ENCODE results near the gene EMD.
"Not testable (repeated sequence)": the region's sequence is repeated elsewhere in the genome, so short reads cannot be mapped to it uniquely, and the experiment has no call there.

Gene EMD

GRCh38 chrX:154378799-154379568 is at the start of gene EMD:
Gene EMD (plus strand): TSS chrX:154379295. CDS start chrX:154379485, 190 bp downstream.
- DNase-seq: peak; percentile 98

GRCh38 chrX:154332561-154332960 is 46.5 kb upstream of the EMD start:
- no peak for DNase-seq

- DNase-seq: no peak
Observed at GRCh38 chrX:154333116-154333515, 46.0 kb upstream of the EMD start.

GRCh38 chrX:154333837-154334271 is 45.2 kb upstream of the EMD start:
- no peak for DNase-seq

GRCh38 chrX:154334496-154334895 is 44.6 kb upstream of the EMD start:
- no peak for DNase-seq

GRCh38 chrX:154341399-154342298 is 37.4 kb upstream of the EMD start:
- not testable (repeated sequence) for DNase-seq

- DNase-seq: not testable (repeated sequence)
Observed at GRCh38 chrX:154343063-154343462, 36.0 kb upstream of the EMD start.

- DNase-seq: not testable (repeated sequence)
Observed at GRCh38 chrX:154343620-154344019, 35.5 kb upstream of the EMD start.

GRCh38 chrX:154348114-154348531 is 31.0 kb upstream of the EMD start:
- no peak for DNase-seq

- no peak for DNase-seq
Observed at GRCh38 chrX:154348646-154349358, 30.3 kb upstream of the EMD start.

- no peak for DNase-seq
Observed at GRCh38 chrX:154349359-154349935, 29.6 kb upstream of the EMD start.

GRCh38 chrX:154349979-154350378 is 29.1 kb upstream of the EMD start:
- DNase-seq: no peak

GRCh38 chrX:154350429-154351182 is 28.5 kb upstream of the EMD start:
- no peak for DNase-seq

- no peak for DNase-seq
Observed at GRCh38 chrX:154351183-154352011, 27.7 kb upstream of the EMD start.

GRCh38 chrX:154352012-154352401 is 27.1 kb upstream of the EMD start:
- no peak for DNase-seq

- DNase-seq: no peak
Observed at GRCh38 chrX:154352466-154352865, 26.6 kb upstream of the EMD start.

- DNase-seq: no peak
Observed at GRCh38 chrX:154353172-154353843, 25.8 kb upstream of the EMD start.

GRCh38 chrX:154354013-154354412 is 25.1 kb upstream of the EMD start:
- no peak for DNase-seq

GRCh38 chrX:154354516-154354915 is 24.6 kb upstream of the EMD start:
- no peak for DNase-seq

GRCh38 chrX:154355094-154355775 is 23.9 kb upstream of the EMD start:
- no peak for DNase-seq

Measured in left hindlimb (tissue), 1 donor.